Stimulated activated CD4-positive, alpha-beta T cell treated with anti-CD3 and anti-CD28 coated beads, TNF-alpha, amount 100 ng/mL, for 48 hours (primary cell): ENCODE results near the gene ADH1A.
"Not testable (repeated sequence)": the region's sequence is repeated elsewhere in the genome, so short reads cannot be mapped to it uniquely, and the experiment has no call there.

Source experiments
- DNase-seq, 3 donors: peaks; one replicate each; pipeline ENCODE4 v3.0.0-alpha.2; 2020; ENCODE audit warnings: low read depth in 3 of 3

Gene ADH1A

GRCh38 chr4:99281261-99281660 is 9.5 kb downstream of the ADH1A start:
- DNase-seq, result no peak

- DNase-seq, result no peak
Observed at GRCh38 chr4:99276417-99276816, 14.4 kb downstream of the ADH1A start.

GRCh38 chr4:99275885-99276284 is 14.9 kb downstream of the ADH1A start:
- no peak for DNase-seq

DNA sequence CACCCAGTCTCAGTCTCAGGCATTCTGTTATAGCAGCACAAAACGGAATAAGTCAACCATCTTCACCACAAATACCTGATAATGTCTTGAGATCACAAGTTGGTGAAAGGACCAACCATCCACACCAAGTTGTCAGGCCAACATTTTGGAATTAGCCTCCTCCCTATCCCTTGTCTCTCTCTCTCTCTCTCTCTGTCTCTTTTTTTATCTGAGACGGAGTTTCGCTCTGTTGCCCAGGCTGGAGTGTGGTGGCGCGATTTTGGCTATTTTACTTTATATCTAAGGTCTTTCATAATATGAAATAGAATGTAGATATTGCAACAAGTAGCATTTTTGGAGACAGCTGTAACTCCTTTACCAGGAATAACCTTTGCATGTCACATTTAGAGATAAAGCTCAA is 15.7 kb downstream of the ADH1A start:
- DNase-seq, result no peak

DNA sequence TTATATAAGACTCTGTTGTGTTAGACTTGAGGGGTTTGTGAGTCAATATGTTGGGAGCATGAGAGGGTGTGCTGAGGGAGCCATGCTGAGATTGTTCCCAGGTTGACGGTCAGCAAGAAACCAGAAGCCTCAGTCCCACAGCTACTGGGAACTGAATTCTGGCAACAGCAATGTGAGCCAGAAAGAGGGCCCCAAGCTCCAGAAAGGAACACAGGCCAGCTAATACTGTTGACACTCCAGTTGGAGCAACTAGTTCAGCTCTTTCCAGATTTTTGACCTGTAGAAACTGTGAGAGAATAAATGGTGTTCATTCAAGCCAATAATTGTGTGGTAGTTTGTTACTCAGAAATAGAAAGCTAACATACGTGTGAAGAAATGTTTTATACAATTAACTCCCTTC is 17.1 kb downstream of the ADH1A start:
- no peak for DNase-seq

DNA sequence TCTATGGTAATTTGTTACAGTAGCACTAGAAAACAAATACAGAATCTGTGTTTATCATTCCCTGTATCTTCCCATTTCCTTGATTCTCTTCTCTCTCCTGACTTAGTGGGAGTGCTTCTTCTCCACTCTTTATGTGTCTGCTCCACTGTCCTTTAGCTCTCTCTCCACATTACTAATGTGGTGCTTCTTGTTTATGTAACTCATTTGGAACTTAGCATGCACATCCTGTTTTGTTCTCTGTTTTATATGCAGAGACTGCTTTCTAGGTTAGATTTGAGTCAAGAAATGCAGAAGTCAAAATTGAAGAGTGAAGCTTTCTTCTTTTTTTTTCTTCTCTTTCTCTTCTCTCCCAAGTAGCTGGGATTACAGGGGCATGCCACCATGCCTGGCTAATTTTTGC is 25.9 kb downstream of the ADH1A start:
- DNase-seq, result no peak

DNA sequence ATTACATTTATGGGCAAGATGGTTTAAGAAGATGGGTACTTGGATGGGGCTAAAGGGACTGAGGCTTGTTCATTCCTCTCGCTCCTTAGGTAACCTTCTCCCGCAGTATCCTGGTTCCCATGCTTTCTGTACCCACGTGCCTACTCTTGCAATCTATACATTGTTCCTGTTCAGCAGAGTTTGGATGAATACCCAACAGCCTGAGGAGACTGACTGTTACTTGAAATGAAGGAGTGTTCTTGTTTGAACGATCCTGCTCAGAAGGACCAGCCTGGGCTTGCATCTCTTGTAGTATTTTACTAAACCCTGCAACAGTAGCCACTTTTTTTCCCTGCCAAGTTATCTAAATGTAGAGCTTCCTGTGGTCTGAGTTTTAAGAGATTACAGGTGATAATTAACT is 38.0 kb downstream of the ADH1A start:
- no peak for DNase-seq

GRCh38 chr4:99248714-99249113 is 42.1 kb downstream of the ADH1A start:
- DNase-seq, result no peak

- no peak for DNase-seq
Observed at GRCh38 chr4:99235955-99236354, 54.8 kb downstream of the ADH1A start.

DNA sequence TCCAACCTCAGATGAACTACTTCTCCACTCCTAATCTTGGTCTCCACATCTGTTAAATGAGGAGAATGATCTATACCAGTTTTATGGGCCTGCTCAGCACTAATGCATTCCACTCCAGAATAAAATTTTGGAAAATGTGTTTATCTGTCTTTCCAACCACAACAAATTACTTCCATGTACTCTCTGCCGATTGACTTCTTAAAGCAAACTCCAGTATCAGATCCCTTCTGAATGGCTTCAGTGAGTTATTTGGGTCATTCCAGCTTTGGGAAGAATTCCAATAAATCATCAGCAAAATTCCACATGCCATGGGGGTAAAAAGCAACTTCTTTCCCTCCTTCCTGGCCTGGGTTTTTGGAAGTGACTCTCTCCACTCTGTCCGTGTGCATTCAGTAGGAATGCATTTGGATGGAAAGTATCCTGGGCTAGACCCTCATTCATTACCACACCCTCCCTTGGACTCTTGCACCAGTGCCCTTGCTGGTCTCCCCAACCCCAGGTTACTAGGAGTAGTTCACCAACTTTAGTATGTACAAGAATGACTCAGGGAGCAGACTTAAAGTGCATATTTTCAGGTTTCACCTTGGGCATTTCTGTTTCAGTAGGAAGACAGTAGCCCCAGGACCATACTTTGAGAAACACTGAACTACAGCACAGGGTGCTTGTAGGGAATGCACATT is 56.3 kb downstream of the ADH1A start:
- DNase-seq, result no peak

- DNase-seq, result not testable (repeated sequence)
Observed at GRCh38 chr4:99233397-99233796, 57.4 kb downstream of the ADH1A start.

GRCh38 chr4:99228706-99229105 is 62.1 kb downstream of the ADH1A start:
- not testable (repeated sequence) for DNase-seq

DNA sequence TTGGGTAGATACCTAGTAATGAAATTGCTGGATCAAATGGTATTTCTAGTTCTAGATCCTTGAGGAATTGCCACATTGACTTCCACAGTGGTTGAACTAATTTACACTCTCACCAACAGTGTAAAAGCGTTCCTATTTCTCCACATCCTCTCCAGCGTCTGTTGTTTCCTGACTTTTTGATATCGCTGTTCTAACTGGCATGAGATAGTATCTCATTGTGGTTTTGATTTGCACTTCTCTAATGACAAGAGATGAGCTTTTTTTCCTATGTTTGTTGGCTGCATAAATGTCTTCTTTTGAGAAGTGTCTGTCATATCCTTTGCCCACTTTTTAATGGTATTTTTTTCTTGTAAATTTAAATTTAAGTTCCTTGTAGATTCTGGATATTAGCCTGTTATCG is 63.1 kb downstream of the ADH1A start:
- not testable (repeated sequence) for DNase-seq
